K562 (cell line): Measurements from ENCODE around the gene PTPN11. TPM values are rescaled to one million over a fixed set of nuclear protein-coding genes. Genes with fewer than 3 reads are reported as not detected.
A peak's percentile ranks its signal among the peaks of the same experiment; 100 is the strongest.

Experiments
- ATAC-seq: fragments of 200-7000 bp; cut with Tn5 transposase; 3 replicates; pipeline ENCODE4 v1.9.1; 2020; ENCODE audit warnings: moderate library complexity
- BruUV-seq: library from RNA; stranded (reverse); fragments of 400-500 nt; replicated peaks from 2 replicates; lab custom pipeline; 2021; lab: Mats Ljungman, UMichigan
- CTCF ChIA-PET: fragments of 300-600 bp; formaldehyde crosslinking; extraction: SDS; loops from one replicate; lab custom pipeline; 2021; ENCODE audit warnings: low intra/inter-chr PET ratio; lab: Yijun Ruan, JAX
- POLR2A ChIA-PET: fragments of 300-600, 350-650 bp; sonication (Branson Sonifier 250); formaldehyde crosslinking; extraction: SDS; loops from one replicate; lab custom pipeline; 2021; ENCODE audit warnings: antibody characterized with exemption, inconsistent platforms; lab: Yijun Ruan, JAX
- DNase-seq, 4 experiments: peaks; one replicate each; pipeline versions ENCODE4 v3.0.0 to v3.0.0-alpha.2; 2011 to 2018; ENCODE audit warnings: low spot score in 3 of 4, mixed read lengths in 3 of 4; ENCODE audit errors: extremely low read depth in 1 of 4
- FAIRE-seq: peaks from 2 replicates; lab custom pipeline; 2011; peaks lifted over from hg19 to GRCh38; lab: Jason Lieb, UNC
- H2AFZ ChIP-seq: 2 replicates; pipeline ENCODE4 v1.6.0; 2011; ENCODE audit warnings: low read depth, low read length, control low read depth, inconsistent platforms
- H3K27ac ChIP-seq: fragments of 200-600 bp; 3 replicates; pipeline ENCODE4 v1.8.0; 2011; ENCODE audit warnings: low read depth, mild to moderate bottlenecking, control low read depth, inconsistent platforms, low read length, moderate library complexity, mixed read lengths; ENCODE audit errors: extremely low read depth
- H3K27me3 ChIP-seq, 2 experiments: fragments of 300-600 bp in 1 of 2; 2 replicates in 1 of 2; 3 replicates in 1 of 2; pipeline versions ENCODE4 v1.6.0 to v1.8.0; 2011; ENCODE audit warnings: inconsistent platforms in 2 of 2, low read length in 2 of 2, mild to moderate bottlenecking in 1 of 2, mixed read lengths in 1 of 2, moderate library complexity in 1 of 2; ENCODE audit not compliant: control insufficient read depth in 2 of 2, insufficient read depth in 2 of 2
- H3K36me3 ChIP-seq: fragments of 300-600 bp; 3 replicates; pipeline ENCODE4 v1.8.0; 2011; ENCODE audit warnings: mild to moderate bottlenecking, low read length, inconsistent platforms; ENCODE audit not compliant: control insufficient read depth, insufficient read depth
- H3K4me1 ChIP-seq, 2 experiments: fragments of 200-600 bp in 1 of 2; replicated peaks in 1 of 2; 2 replicates in 1 of 2; 3 replicates in 1 of 2; pipeline versions ENCODE4 v1.5.1 to v1.8.0; 2011; ENCODE audit warnings: inconsistent platforms in 2 of 2, low read length in 2 of 2, mild to moderate bottlenecking in 1 of 2, mixed read lengths in 1 of 2, moderate library complexity in 1 of 2; ENCODE audit not compliant: control insufficient read depth in 2 of 2, insufficient read depth in 2 of 2
- H3K4me2 ChIP-seq: 2 replicates; pipeline ENCODE4 v1.6.1; 2011; ENCODE audit warnings: low read length, control low read depth, inconsistent platforms, mixed read lengths; ENCODE audit not compliant: insufficient read depth
- H3K4me3 ChIP-seq: fragments of 200-600 bp; sonication (generic), shearing (Covaris generic); 2 replicates; pipeline ENCODE4 v1.5.1; 2016; ENCODE audit warnings: control low read depth, inconsistent platforms
- H3K79me2 ChIP-seq: fragments of 200-600 bp; 3 replicates; pipeline ENCODE4 v1.8.0; 2011; ENCODE audit warnings: low read length, inconsistent platforms; ENCODE audit not compliant: control insufficient read depth, insufficient read depth
- H3K9ac ChIP-seq, 2 experiments: 2 replicates each; pipeline versions ENCODE4 v1.6.0 to v1.6.1; 2011; ENCODE audit warnings: low read depth in 2 of 2, low read length in 2 of 2, control low read depth in 1 of 2, inconsistent platforms in 1 of 2, mild to moderate bottlenecking in 1 of 2, mixed read lengths in 1 of 2; ENCODE audit not compliant: insufficient read depth in 1 of 2
- H3K9me1 ChIP-seq: one replicate; pipeline ENCODE4 v1.6.0; 2011; ENCODE audit warnings: inconsistent platforms, mild to moderate bottlenecking, low read length, moderate library complexity; ENCODE audit not compliant: control insufficient read depth, insufficient read depth
- H3K9me3 ChIP-seq: replicated peaks from 2 replicates; pipeline ENCODE4 v1.5.1; 2011; ENCODE audit warnings: low read depth, low read length, inconsistent platforms; ENCODE audit not compliant: control insufficient read depth, insufficient read depth
- H4K20me1 ChIP-seq: replicated peaks from 2 replicates; pipeline ENCODE4 v1.6.1; 2011; ENCODE audit warnings: low read length, inconsistent platforms, mixed read lengths; ENCODE audit not compliant: control insufficient read depth, insufficient read depth
- EP300 ChIP-seq: IDR thresholded peaks from 2 replicates; pipeline ENCODE4 v1.6.1; 2012; ENCODE audit warnings: low read length, improper control_type of control experiment
- GTF2E2 ChIP-seq: fragments of 200-800 bp; sonication (Bioruptor generic); IDR thresholded peaks from 2 replicates; pipeline ENCODE4 v1.6.1; 2016; ENCODE audit warnings: missing genetic modification characterization, missing compliant biosample characterization
- MEIS2 ChIP-seq: fragments of 450-650 bp; IDR thresholded peaks from 2 replicates; pipeline ENCODE4 v1.6.1; 2014; ENCODE audit warnings: mild to moderate bottlenecking; ENCODE audit not compliant: partially characterized antibody
- NFIX ChIP-seq: fragments of 250-450 bp; sonication (Bioruptor Pico); IDR thresholded peaks from 2 replicates; pipeline ENCODE4 v1.4.0; 2020; ENCODE audit warnings: low read depth, mild to moderate bottlenecking, moderate library complexity
- TBP ChIP-seq: optimal IDR thresholded peaks from 2 replicates; pipeline ENCODE3; 2011; ENCODE audit warnings: low read depth, low read length, improper control_type of control experiment
- ZFX ChIP-seq: sonication (generic); formaldehyde crosslinking; IDR thresholded peaks from 2 replicates; pipeline ENCODE4 v1.8.0; 2022; ENCODE audit warnings: mild to moderate bottlenecking, missing genetic modification reagents, moderate library complexity
- ZNF239 ChIP-seq: fragments of 250-450 bp; sonication (Bioruptor Pico); IDR thresholded peaks from 2 replicates; pipeline ENCODE4 v1.4.0; 2020; ENCODE audit warnings: mild to moderate bottlenecking
- WGBS: fragments of 100-300 bp; shearing (Covaris generic); methylation state at CpG from one replicate; pipeline ENCODE4 v1.1.6; 2016; ENCODE audit warnings: low coverage, mixed read lengths; ENCODE audit not compliant: insufficient coverage; ENCODE audit errors: missing lambda C conversion rate; 5-methylcytosine and 5-hydroxymethylcytosine counted together
- in situ Hi-C: fragments of 300-500 bp; cut with MboI; formaldehyde crosslinking; loops from 4 replicates; pipeline ENCODE4 v1.15.0; 2018; ENCODE audit warnings: inconsistent platforms, mixed read lengths
- intact Hi-C: fragments of 100-400 bp; cut with micrococcal nuclease; formaldehyde crosslinking; loops from 2 replicates; pipeline ENCODE4 v1.14.2; 2022
- polyA plus RNA-seq, 8 experiments: library from polyadenylated mRNA; depleted of rRNA in 4 of 8; stranded (reverse) in 5 of 8; unstranded in 3 of 8; fragments of >200 nt; fragmentation: Nextera tagmentation in 2 of 8; fragmentation: Illumina TruSeq in 1 of 8; extraction: Ambion mirVana in 2 of 8; extraction: Trizol in 1 of 8; gene quantifications; 2 replicates each; pipeline versions ENCODE4 v1.2.1 to v1.2.3, GENCODE V29; 2011 to 2014; ENCODE audit warnings: inconsistent platforms in 1 of 8, missing spikeins in 1 of 8
- total RNA-seq, 7 experiments: library from RNA; depleted of rRNA in 6 of 7; stranded (reverse); fragments of >200 nt in 6 of 7; fragmentation: Illumina TruSeq in 2 of 7; extraction: Trizol in 2 of 7; gene quantifications; 2 replicates each; pipeline versions ENCODE4 v1.2.1 to v1.2.3, GENCODE V29; 2011 to 2021; ENCODE audit warnings: low replicate concordance in 1 of 7
- TF ChIP-seq, protein P1 (sequence below): sonication (generic); formaldehyde crosslinking; IDR thresholded peaks from 2 replicates; pipeline ENCODE4 v1.8.0; 2022; ENCODE audit warnings: mild to moderate bottlenecking, missing genetic modification reagents, borderline replicate concordance

The PTPN11 gene
- total and polyA plus RNA-seq, 9 of the 15 experiments (the other 6 are each of a cell fraction or from before 2014, with no cell fraction given), result 22.5 to 126 (median 79.7) TPM

- no peak overlapping the region for H2AFZ ChIP-seq
- ATAC-seq (no peak), FAIRE-seq (no peak), DNase-seq (no peak)
- intact Hi-C loops (no loop called here), in situ Hi-C loops (no loop called here)
- no peaks in the 10 kb centered on the region for H3K27me3 ChIP-seq
- no peak overlapping the region for H3K9ac ChIP-seq
- ChIA-PET POLR2A (no interaction called here), CTCF (interaction anchor here (0.7 kb wide), 1 partner anchor 914 kb away, joined by 4 read pairs; no protein-coding TSS in a partner anchor)
- WGBS, result 95% methylated on average over 4 of the region's 4 CpGs
- no peaks in the 10 kb centered on the region for H4K20me1 ChIP-seq
- peaks cover 21% of the 10 kb centered on the region for H3K79me2 ChIP-seq
- H3K9me1 ChIP-seq, result no peaks in the 10 kb centered on the region
- H3K4me1 ChIP-seq, result peaks cover 2 to 8% of the 10 kb centered on the region in 2 experiments; a peak in 3 of 5 replicates
- no TSS peak for BruUV-seq
- TF ChIP-seq MEIS2, result no peak
- peaks cover 23% of the 10 kb centered on the region; the same call in 2 of the 3 replicates for H3K36me3 ChIP-seq
- no peak overlapping the region for H3K4me3 ChIP-seq
- no peaks in the 10 kb centered on the region for H3K9me3 ChIP-seq
- H3K27ac ChIP-seq, result no peak overlapping the region
- H3K4me2 ChIP-seq, result no peak overlapping the region
Observed at GRCh38 chr12:112443916-112444315, 25.2 kb downstream of the PTPN11 start.

DNA sequence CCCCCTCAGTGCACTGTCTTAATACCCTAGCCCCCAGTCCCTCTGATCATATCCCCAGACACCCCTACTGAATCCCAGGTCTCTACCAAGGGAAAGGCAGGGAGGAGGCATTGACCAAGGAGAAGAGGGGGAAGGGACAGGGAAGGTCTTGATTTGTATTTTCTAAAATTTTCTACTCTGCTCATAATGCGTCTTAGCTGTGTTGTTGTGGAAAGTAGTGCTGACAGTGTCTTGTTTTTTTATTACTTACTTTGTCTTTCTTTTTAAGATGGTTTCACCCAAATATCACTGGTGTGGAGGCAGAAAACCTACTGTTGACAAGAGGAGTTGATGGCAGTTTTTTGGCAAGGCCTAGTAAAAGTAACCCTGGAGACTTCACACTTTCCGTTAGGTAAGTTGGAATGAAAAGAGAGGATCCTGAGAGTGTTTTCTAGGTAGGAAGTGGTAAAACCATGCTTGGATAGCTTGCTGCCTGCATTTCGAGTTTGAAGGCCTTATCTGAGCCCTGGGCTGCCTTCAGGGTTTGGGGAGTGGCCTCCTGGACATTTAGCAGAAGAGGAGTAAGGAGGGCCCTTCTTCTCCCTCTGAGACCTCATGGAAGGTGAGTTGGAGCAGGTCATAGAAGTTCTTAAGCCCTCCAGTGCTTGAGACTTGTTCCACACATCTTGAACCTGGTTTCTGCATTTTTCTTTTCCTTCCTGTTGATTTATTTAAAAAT, 27.4 kb downstream of the PTPN11 start:
- Histone ChIP-seq H3K9ac (no peak overlapping the region; a peak in 1 of 4 replicates), H3K4me2 (no peak overlapping the region), H3K36me3 (peaks cover 41% of the 10 kb centered on the region), H4K20me1 (no peaks in the 10 kb centered on the region), H3K9me1 (no peaks in the 10 kb centered on the region), H3K27me3 (no peaks in the 10 kb centered on the region), H3K79me2 (peaks cover 15% of the 10 kb centered on the region), H3K4me1 (peaks cover 2 to 8% of the 10 kb centered on the region in 2 experiments; a peak in 3 of 5 replicates), H3K4me3 (no peak overlapping the region), H3K27ac (peak overlapping the region; percentile 31; the same call in 1 of the 3 replicates), H2AFZ (no peak overlapping the region), H3K9me3 (no peaks in the 10 kb centered on the region)
- DNase-seq (peak in 2 of 4 experiments; percentile 46 to 61), FAIRE-seq (peak; percentile 29), ATAC-seq (peak; percentile 91)
- intact Hi-C loops, result no loop called here
- POLR2A ChIA-PET, result interaction anchor here (0.7 kb wide), 1 partner anchor 248 kb away, joined by 3 read pairs; no protein-coding TSS in a partner anchor
- CTCF ChIA-PET, result interaction anchor here (0.7 kb wide), 1 partner anchor 856 kb away, joined by 3 read pairs; no protein-coding TSS in a partner anchor
- in situ Hi-C loops, result no loop called here
- BruUV-seq, result no TSS peak
- 53% methylated on average over 3 of the region's 3 CpGs for WGBS
- TF ChIP-seq EP300, result no peak
- no peak for TF ChIP-seq ZFX (CRISPR knock-in tag)
- TF ChIP-seq, protein P1, sequence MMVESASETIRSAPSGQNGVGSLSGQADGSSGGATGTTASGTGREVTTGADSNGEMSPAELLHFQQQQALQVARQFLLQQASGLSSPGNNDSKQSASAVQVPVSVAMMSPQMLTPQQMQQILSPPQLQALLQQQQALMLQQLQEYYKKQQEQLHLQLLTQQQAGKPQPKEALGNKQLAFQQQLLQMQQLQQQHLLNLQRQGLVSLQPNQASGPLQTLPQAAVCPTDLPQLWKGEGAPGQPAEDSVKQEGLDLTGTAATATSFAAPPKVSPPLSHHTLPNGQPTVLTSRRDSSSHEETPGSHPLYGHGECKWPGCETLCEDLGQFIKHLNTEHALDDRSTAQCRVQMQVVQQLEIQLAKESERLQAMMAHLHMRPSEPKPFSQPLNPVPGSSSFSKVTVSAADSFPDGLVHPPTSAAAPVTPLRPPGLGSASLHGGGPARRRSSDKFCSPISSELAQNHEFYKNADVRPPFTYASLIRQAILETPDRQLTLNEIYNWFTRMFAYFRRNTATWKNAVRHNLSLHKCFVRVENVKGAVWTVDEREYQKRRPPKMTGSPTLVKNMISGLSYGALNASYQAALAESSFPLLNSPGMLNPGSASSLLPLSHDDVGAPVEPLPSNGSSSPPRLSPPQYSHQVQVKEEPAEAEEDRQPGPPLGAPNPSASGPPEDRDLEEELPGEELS (CRISPR knock-in tag), result no peak
- no peak for TF ChIP-seq TBP
- TF ChIP-seq GTF2E2 (tag), result no peak
- peak; percentile 46; the same call in 1 of the 2 replicates for TF ChIP-seq ZNF239
- TF ChIP-seq NFIX, result no peak
